ENCODE results near the gene CEP128.
A peak's percentile ranks its signal among the peaks of the same experiment; 100 is the strongest.

CEP128 gene

DNA sequence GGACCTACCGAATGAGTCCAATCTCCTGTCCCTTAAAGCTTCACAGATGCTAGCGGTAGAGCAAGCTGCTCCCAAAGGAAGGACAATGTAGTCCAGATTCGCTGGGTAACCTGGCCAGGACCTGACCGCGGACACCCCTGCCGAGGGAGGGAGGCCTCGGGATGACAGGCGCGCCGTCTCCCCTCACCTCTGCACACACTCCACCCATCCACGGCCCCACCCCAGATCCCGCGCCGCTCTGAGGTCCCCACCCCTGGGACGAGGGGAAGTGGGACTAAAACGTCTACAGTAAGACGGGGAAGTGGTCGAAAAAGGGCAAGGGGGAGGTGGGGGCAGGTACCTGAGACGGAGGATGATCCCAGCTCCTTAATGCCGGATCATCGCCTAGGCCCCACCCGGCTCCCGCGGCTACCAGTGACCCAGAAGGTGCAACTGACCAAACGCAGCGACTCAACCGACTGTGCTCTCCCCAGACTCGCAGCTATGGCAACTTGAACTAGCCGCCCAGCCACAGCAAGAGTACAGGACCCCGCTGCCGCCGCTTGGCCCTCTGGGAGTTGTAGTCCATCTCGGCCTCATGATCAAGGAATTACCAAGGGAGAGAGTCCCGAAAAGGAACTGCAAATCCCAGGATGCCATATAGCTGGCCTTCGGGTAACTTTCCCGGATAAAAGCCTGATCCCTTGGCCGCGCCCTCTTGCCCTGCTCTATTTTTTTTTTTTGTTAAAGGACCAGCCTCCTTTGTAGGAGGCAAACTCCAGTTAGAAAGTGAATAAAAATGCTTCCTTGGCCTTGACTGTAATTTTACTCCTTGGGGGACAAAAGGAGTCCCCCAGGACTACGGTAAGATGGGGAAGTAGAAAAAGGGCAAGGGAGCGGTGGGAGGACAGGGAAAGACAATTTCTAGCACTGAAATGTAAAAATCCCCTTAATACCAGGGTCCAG lies at the start of gene CEP128:
CEP128 (minus strand) TSS at position 498 of the 945 bp plus-strand sequence.
- peak; percentile 83 for DNase-seq (ENCODE audit: low read depth in 2 of 2)

DNA sequence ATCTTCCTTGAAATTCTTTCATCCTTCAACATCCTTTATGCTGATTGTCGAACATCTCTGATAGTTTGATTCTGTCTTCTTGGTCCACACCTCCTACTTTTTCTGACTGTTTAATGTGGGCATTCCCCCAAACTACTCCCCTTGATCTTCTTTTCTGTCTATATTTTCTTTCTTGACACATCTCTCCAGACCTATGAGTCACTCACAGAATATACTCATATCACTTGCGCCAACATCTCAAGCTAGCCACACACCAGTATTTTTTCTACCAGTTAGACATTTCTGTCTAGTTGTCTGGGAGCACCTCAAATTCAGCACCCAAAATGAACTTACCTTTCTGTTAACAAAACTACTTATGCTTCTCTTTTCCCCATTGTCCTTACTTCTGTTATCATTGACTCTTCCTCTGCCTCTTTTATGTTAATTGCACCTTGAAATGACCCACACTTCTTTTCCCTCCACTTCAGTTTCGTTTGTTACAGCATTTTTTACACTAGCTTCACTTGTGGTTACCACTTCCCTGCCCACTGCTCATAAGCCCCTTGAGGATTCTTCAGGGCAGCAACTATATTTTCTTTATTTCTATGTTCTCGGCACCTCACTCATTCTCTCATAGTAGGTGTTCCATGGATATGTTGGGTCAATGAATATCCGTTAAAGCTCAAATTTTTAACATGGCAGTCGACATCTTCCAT lies 47.3 kb upstream of the CEP128 start:
- no peak for DNase-seq (ENCODE audit: low read depth in 2 of 2)

DNA sequence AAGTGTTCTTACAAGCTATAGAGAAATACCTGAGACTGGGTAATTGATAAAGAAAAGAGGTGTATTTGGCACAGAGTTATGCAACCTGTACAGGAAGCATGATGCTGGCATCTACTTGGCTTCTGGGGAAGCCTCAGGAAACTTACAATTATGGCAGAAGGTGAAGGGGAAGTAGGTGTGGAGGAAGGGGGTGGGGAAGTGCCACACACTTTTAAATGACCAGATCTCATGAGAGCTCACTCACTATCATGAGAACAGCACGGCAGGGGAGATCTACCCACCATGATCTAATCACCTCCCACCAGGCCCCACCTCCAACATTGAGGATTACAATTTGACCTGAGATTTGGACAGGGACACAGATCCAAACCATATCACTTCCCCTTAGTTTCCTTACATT lies 46.7 kb upstream of the CEP128 start:
- no peak for DNase-seq (ENCODE audit: low read depth in 2 of 2)

DNA sequence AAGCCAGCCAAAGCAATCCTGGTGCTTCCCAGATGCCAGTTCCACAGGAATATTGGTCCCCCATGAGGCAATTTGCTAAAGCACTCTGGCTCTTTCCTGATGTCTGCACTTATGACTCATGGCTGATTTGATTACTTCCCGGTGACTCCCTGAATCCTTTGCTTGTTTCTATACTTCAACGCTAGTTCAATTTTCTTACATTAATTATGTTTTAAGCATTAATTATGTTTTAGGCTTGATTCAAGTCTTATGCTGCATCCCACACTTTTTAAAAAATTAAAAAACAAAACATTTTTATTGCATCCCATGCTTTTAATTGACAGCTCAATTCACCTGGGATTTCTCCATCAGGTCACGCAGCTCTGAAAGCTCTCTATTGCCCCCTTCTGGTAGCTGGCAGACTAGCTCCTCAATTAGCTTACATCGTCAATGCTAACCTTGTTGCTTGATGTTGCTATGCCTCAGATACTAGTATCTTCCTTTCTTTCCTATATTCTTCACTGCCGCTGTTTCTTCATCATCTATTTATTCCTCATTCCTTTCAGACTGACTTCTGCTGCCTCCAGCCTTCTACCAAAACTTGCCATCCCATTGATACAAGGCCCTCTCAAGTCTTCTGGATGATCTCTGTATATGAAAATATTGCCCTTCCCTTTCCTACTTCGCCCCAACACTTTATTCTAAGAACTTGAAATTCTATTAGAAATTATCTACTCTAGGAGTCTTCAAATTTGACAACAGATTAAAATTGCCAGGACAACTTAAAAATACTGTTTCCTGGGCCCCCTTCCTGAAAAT lies 45.9 kb upstream of the CEP128 start:
- peak; percentile 21 to 23 for DNase-seq (ENCODE audit: low read depth in 2 of 2)

DNA sequence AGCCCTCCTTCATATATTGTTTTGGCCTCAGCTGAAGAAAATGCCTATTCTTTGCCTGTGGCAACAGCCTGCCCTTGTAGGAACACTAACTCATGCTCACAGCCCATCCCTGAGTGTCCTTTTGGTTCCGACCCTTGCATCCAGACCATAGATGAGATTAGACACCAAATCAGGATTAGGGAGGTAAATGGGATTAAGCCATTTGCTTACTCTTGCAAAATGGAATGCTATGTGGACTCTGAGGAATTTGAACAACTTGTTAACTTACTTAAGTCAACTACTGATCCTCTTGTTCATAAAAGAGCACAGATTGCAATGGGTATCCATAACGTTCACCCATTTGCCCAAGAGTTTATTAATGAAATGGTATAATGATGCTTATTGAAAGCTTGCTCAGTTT lies 41.2 kb upstream of the CEP128 start:
- DNase-seq (ENCODE audit: low read depth in 2 of 2), result no peak

DNA sequence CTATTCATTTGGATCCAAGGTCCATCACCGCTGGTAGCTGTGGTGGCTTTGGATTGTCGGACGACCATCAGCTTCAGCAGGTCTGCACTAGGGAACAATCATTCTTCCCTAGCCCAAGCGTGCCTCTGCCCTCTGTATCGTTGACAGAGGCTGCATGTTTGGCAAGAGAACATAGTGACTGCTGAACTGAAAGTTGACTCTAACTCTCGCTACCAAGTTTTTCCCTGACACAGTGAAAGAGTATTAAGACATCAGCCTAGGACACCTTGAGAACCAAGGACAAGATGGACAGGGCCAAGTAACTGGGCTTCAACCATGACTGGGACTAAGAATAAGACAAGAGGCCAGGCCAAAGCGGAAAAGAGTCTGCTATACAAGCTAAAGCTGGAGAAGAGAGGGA lies 40.1 kb upstream of the CEP128 start:
- DNase-seq (ENCODE audit: low read depth in 2 of 2), result no peak

DNA sequence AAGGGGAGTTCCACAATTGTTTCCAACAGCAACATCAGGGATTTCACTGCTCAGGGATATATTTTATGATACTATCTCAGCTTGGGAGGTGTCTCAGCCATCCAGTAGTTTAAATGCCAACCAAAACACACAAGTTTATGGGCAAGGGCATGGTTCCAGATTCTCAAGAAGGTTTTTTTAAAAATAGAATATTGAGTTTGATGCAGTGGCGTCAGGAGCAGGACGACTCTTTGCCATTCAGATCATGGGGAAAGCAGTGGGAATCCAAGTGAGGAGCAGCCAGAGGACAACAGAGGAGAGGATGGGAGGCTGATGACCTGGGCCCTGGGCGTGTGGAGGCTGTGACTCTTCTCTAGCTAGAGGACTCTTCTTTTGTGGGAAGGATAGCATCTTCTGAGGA lies 39.6 kb upstream of the CEP128 start:
- DNase-seq (ENCODE audit: low read depth in 2 of 2), result no peak

DNA sequence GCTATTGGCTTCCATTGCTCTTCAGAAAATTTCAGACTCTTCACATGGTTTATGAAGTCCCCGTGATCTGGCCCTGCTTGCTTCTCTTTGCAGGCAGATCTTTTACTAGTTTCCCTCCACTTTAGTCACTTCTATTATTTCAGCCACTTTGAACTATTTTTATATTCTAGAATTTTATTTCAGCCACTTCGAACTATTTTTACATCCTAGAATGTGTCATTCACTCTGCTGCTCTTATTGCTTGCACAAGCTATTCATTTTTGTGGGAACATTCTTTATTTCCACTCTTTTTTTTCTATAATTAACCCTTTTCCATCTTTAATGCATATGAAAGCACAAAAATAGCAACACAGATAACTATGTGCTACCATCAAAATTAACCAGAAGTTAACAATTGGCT lies 38.4 kb upstream of the CEP128 start:
- no peak for DNase-seq (ENCODE audit: low read depth in 2 of 2)

DNA sequence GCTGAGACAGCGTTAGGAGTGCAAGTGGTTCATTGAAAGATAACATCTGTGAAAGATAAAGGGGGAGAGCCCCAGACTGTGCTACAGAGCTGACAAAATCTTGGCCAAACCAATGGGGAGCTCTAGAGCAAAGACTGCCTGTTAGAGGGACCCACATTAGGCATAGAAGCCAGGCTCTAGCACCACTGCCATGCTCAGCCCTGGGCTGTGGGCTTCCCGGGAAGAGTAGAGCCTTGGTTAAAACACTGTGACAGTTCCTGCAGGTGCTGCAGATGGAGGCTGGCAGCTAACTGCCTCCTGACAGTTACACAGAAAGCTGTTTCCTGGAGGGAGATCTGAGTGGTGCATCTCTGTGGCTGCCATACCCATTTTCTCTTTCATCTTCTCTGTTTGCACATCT lies 36.9 kb upstream of the CEP128 start:
- no peak for DNase-seq (ENCODE audit: low read depth in 2 of 2)

DNA sequence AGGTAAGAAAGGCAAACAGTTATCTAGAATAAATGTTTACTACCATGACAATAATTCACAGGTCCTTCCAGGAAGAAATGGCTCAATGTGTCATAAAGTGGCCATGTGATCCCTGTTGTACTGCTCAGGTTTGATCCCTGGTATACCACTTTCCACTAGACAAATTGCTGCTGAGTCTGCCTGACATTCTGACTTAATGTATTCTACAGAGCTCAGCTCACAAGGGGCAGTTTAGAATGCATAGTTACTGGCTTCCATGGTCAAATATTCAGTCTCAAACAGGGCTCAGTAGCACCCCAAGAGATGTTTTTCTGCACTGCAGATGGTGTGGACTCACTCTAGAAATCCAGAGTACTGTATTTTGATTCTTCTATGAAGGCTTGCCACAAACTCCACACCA lies 35.7 kb upstream of the CEP128 start:
- no peak for DNase-seq (ENCODE audit: low read depth in 2 of 2)

DNA sequence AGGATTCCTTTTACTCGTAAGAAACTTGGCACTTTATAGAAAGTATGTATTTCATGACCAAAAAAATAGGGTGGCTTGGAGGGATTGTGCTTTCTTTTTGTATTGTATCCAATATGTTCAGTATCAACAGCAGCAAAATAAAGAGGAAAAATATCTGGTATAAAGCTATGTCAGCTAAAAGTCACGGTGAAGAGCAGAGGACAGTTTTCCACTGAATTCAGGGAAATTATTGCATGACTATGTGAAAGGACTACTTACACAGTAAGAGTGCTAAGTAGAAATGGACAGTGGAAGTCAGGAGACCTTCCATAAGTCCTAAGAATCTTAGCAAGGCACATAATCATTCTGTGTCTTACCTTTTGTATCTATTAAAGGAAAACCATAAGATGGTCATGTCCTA lies 33.1 kb upstream of the CEP128 start:
- DNase-seq (ENCODE audit: low read depth in 2 of 2), result no peak

DNA sequence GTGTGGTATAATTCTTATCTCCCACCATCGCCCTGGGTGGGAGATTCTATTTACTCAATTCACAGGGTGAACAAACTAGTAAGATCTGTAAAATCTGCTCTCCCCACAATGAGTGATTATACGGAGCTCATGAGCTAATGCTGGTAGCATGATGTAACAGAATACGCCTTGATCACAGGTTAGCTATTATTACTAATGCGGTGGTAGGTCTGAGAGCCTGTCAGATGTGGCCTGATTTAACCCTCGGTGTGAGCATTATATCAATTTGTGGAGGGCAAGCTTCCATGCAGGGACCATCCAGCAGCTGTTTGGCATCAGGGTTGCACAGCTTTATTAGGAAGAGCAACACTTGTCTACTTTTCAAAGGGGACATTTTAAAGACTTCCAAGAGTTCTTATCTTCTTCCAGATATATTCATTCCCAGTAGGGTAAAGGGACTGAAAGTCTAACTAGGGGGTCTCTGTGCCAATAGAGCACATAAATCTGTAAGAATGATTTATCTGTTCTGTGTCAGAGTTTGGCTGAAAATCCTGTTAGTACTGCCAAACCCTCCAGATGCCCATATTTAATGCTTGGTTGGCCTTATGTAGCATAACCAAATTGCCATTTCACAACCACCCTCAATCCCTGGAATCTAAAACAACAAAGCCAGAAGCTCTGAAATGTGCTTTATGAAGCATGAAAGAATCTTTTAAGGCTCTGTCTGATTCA lies 32.5 kb upstream of the CEP128 start:
- no peak for DNase-seq (ENCODE audit: low read depth in 2 of 2)

DNA sequence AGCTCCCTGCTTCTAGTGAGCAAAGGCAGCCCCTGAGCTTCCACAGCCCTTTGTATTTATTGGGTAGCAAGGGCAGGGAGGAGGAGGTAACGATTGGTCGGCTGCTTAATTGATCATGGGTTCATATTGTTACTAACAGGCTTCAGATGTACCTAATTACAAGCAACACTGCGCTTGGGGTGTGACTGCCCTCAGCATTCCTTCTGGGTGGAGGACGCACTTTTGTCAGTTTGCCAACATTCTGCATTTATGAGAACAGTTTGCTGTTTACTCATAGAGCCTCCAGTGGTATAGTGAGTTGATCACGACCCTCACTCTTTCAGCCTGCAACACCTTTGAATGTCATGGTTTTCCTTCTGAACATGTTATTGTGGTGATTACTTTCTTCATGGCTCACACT lies 23.5 kb upstream of the CEP128 start:
- no peak for DNase-seq (ENCODE audit: low read depth in 2 of 2)

DNA sequence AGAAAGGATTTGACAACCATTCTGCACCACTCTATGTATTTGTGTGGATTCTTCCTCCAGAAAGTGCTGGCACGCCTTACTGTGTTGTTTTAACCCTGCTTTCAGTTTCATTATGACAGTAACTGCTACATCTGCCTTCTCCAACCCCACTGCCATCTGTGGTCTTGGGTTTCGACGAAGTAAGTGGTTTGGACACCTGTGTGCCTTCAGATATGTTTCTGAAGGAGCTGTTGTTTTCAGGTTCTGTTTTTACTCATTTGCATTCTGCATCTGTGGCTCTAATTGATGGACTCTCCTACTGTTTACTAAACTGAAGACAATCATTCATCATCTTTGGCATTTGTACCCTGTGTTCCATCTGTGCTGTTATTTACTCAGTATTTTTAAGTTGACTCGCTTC lies 18.0 kb upstream of the CEP128 start:
- peak in 1 of 2 donors; percentile 35 for DNase-seq (ENCODE audit: low read depth in 2 of 2)

DNA sequence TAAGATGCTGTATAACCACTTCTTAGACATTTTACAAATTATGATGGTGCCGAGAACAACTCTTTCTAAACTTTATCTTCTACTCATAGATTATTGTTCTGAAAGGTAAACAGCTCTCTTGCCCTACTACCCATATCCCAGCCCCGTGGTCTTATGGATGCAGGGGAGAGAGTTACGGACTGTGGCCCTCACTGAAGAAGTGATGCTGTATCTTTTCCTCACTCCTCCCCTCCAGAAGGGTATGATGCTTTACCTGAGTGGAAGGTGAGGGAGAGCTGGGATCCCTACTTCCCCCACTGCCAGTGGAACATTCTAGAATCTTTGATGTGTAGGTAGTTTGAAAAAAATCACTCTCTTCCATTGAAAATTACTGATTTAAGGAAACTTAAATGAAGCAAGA lies 17.4 kb upstream of the CEP128 start:
- DNase-seq (ENCODE audit: low read depth in 2 of 2), result no peak

DNA sequence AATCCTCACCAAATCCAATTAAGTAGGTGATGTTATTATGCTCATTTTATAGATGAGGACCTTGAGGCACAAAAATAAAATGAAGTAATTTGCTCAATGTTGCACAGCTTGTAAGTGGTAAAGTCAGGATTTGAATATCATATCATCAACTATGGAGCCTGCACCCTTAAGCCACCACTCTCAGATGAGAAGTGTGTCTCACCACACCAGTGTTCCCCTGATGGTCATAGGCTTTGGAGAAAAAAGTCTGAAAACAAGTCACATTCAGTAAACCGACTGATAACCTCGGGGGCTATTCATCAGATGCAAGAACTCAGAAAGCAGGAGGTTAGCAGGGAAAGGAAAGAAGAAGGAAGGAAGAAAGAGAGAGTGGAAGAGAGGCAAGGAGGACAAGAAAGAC lies 16.7 kb upstream of the CEP128 start:
- DNase-seq (ENCODE audit: low read depth in 2 of 2), result no peak

DNA sequence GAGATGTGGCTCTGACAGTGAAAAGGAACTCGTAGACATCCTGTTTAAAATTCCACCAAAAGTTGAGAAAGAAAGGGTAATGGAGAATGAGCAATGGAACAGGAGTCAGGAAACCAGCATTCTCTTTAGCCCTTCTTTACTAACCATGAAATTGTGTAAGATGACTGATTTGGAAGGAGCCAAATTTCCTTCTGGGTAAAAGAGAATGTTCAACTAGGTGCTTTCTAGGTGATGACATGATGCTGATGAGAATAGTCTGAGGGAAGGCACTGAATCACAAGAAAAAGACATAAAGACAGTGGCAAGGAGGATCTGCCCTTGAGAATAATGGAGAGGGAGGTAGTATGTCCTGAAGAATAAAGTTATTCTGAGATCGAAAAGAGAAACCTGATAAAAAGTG lies 16.1 kb upstream of the CEP128 start:
- no peak for DNase-seq (ENCODE audit: low read depth in 2 of 2)

DNA sequence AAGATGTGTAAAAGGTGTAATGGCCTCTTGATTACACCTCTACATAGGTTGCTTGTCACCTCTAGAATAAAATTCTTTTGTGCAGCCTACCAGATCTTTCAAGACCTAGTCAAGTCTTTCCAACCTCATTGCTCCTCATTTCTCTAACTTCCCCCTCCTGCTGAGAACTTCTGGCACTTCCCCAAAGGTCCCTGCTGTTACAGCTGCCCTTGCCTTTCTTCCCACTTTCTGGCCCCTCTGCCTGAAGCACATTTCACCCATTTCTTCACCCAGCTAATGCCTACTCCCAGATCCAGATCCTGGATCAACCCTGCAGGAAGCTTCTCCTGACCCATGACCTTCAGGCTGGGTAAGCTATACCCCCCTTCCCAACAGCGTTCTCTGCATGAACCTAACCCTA lies 15.4 kb upstream of the CEP128 start:
- no peak for DNase-seq (ENCODE audit: low read depth in 2 of 2)

DNA sequence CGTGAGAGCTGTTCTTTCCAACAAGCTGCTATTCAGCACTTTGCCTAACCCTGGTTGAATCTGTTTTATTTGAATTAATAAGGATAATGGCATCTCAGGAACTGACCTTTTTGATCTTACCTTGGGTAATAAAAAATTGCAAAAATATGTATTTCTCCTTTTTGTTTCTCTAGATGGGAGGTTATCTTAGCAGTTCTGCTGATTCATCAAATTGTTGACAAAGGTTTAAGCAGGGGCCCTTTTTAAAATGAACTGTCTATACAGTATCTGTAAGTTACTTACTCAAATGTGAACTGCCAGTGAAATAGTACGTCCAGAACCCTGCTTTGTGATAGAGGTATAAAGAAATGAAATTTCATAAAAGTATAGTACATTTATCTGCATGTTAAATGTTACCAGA lies 14.6 kb upstream of the CEP128 start:
- DNase-seq (ENCODE audit: low read depth in 2 of 2), result no peak

DNA sequence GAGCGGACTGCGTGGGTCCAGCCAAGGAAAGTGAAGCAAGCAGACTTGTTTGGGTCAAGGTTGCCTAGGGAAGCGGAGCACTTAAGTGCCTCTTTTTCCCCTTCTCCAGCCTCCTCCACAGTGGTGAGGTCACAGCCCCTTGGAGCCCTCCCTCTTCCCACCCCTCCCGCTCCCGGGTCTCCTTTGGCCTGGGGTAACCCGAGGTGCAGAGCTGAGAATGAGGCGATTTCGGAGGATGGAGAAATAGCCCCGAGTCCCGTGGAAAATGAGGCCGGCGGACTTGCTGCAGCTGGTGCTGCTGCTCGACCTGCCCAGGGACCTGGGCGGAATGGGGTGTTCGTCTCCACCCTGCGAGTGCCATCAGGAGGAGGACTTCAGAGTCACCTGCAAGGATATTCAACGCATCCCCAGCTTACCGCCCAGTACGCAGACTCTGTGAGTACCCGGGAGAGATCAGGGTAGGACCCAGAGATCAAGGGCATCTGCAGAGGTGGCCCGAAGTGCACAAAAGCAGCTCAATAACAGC lies 13.9 kb upstream of the CEP128 start, which contains the start of gene TSHR:
TSHR (plus strand) TSS at position 206 of the 526 bp plus-strand sequence; CDS start at position 266, 60 bp downstream.
- no peak for DNase-seq (ENCODE audit: low read depth in 2 of 2)

DNA sequence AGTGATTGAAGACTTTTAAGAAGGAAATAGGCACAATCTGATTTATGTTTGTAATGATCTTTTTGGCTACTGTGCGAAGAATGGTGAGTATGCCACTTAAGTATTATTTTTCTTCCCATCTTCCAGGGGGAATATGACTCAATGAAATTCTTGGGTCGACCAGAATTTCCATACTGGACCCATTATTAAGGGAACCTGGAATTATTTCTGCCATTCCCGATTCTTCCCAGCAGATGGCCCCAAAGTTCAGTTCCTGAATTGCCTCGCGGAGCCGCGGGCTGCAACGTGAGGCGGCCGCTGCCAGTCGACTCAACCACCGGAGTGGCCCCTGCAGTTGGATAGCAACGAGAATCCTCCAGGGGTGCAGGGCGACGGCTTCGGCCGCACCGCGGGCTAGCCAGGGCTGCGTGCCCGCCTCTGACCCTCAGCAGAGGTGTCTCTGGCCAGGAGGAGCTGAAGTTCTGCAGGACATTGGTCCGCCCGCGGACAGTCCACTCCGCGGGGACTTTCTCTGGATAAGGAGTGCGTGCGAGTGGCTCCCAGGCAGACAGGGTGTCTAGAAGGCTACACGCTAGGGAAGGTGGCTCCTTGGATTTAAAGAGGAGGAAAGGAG lies 13.3 kb upstream of the CEP128 start:
- DNase-seq (ENCODE audit: low read depth in 2 of 2), result peak; percentile 45 to 49
